ENCODE results near the gene SLC17A3.

Gene SLC17A3

GRCh38 chr6:25835442-25836283 is 38.4 kb downstream of the SLC17A3 start:
- DNase-seq, result no peak

- DNase-seq, result no peak
These were observed 39.1 kb downstream of the SLC17A3 start for GRCh38 chr6:25834950-25835349.

GRCh38 chr6:25833136-25833535 is 40.9 kb downstream of the SLC17A3 start:
- no peak for DNase-seq

- DNase-seq, result no peak
These were observed 41.4 kb downstream of the SLC17A3 start for GRCh38 chr6:25832670-25833069.

GRCh38 chr6:25832307-25832662 is 41.8 kb downstream of the SLC17A3 start:
- no peak for DNase-seq

GRCh38 chr6:25831532-25832306 is 42.3 kb downstream of the SLC17A3 start, which contains the start of gene SLC17A1:
SLC17A1 (minus strand) TSS chr6:25832052; CDS start chr6:25830557, 1,495 bp downstream.
- no peak for DNase-seq

- DNase-seq, result no peak
These were observed 43.6 kb downstream of the SLC17A3 start for GRCh38 chr6:25830458-25830857.

GRCh38 chr6:25829375-25829774 is 44.7 kb downstream of the SLC17A3 start:
- DNase-seq, result no peak

- no peak for DNase-seq
These were observed 52.7 kb downstream of the SLC17A3 start for GRCh38 chr6:25821341-25821740.

- no peak for DNase-seq
These were observed 57.8 kb downstream of the SLC17A3 start for GRCh38 chr6:25816252-25816651.

GRCh38 chr6:25815194-25815593 is 58.8 kb downstream of the SLC17A3 start:
- DNase-seq, result no peak

- DNase-seq, result no peak
These were observed 69.2 kb downstream of the SLC17A3 start for GRCh38 chr6:25804804-25805203.

- no peak for DNase-seq
These were observed 72.6 kb downstream of the SLC17A3 start for GRCh38 chr6:25801436-25801835.
